ENCODE measurements around the gene RPL38. TPM values are rescaled to one million over a fixed set of nuclear protein-coding genes. Genes with fewer than 3 reads are reported as not detected.

Gene RPL38
- total and polyA plus RNA-seq, 2 of the 4 experiments (the other 2 are of a cell fraction): 111 to 527 TPM

GRCh38 chr17:74200112-74200511, 3.4 kb upstream of the RPL38 start (continued):
- TF ChIP-seq CTCF (conservative IDR thresholded peaks at IDR 0.05; ENCODE audit: low read depth, low read length) (no peak), RFX5 (IDR thresholded peaks at IDR 0.05; ENCODE audit: low read depth, low read length) (no peak), CHD1 (IDR thresholded peaks at IDR 0.05; ENCODE audit: low read depth, low read length) (no peak), FOS (IDR thresholded peaks at IDR 0.05; ENCODE audit: low read depth, low read length) (no peak)

GRCh38 chr17:74201250-74201649, 2.2 kb upstream of the RPL38 start:
- Histone ChIP-seq H3K4me2 (ENCODE audit: low read depth, low read length) (no peak overlapping the region), H3K4me3 (ENCODE audit: insufficient read depth, low read depth, low read length) (no peak overlapping the region), H3K9me1 (ENCODE audit: insufficient read depth, low read length) (no peaks in the 10 kb centered on the region), H2AK5ac (ENCODE audit: low read depth, low read length) (no peak overlapping the region), H4K91ac (ENCODE audit: insufficient read depth, low read depth, low read length) (no peak overlapping the region), H3K4ac (ENCODE audit: low read depth, low read length) (no peak overlapping the region), H2AK9ac (replicated peaks; ENCODE audit: low read depth, low read length, poor library complexity) (no peak overlapping the region), H3K9ac (ENCODE audit: low read depth, low read length) (no peak overlapping the region), H2BK20ac (ENCODE audit: low read depth, low read length) (no peak overlapping the region), H3K27me3 (ENCODE audit: control insufficient read depth, insufficient read depth, low read length) (peaks cover 19% of the 10 kb centered on the region), H4K20me1 (ENCODE audit: insufficient read depth, low read length) (peaks cover 27% of the 10 kb centered on the region), H3K23ac (ENCODE audit: low read depth, low read length) (no peak overlapping the region), H4K5ac (ENCODE audit: low read depth, low read length) (no peak overlapping the region), H2BK5ac (ENCODE audit: low read depth, low read length, poor library complexity, severe bottlenecking) (no peak overlapping the region), H3K56ac (ENCODE audit: extremely low read depth, insufficient read depth, low read length) (no peak overlapping the region), H3K9me3 (ENCODE audit: control insufficient read depth, insufficient read depth, low read length) (no peaks in the 10 kb centered on the region), H2AFZ (replicated peaks; ENCODE audit: low read length, poor library complexity) (peak overlapping the region; percentile 56), H2BK120ac (ENCODE audit: low read depth, low read length) (no peak overlapping the region), H3K18ac (ENCODE audit: low read depth, low read length) (no peak overlapping the region), H3K27ac (ENCODE audit: insufficient read depth, low read length) (no peak overlapping the region), H3K79me1 (ENCODE audit: low read depth in 1 of 2, low read length in 2 of 2) (peaks cover 6 to 16% of the 10 kb centered on the region in 2 experiments), H3K4me1 (ENCODE audit: control insufficient read depth, insufficient read depth, low read length) (peaks cover 5% of the 10 kb centered on the region), H3K14ac (replicated peaks; ENCODE audit: low read depth, low read length) (no peak overlapping the region), H2BK15ac (ENCODE audit: low read depth, low read length) (no peak overlapping the region), H3K36me3 (ENCODE audit: control insufficient read depth, insufficient read depth, low read length) (peaks cover 8% of the 10 kb centered on the region), H4K8ac (ENCODE audit: low read depth in 2 of 2, low read length in 2 of 2) (no peak overlapping the region)
- no TSS peak for BruUV-seq (replicated peaks)
- no CpG with 5 or more reads among the region's 8 CpGs for WGBS, 2 experiments (ENCODE audit: extremely low coverage in 2 of 2, insufficient read length in 1 of 2)
- ATAC-seq (ENCODE audit: low read depth) (no peak), DNase-seq (peak; percentile 57)
- POLR2A ChIA-PET (ENCODE audit: unreplicated experiment): interaction anchor here (0.6 kb wide), 1 partner anchor 12 kb away, joined by 3 read pairs; no protein-coding TSS in a partner anchor
- intact Hi-C loops (cut with micrococcal nuclease): no loop called here
- in situ Hi-C loops (cut with MboI; ENCODE audit: low sequenced_read_pairs): loop anchor here (25.0 kb wide), 1 partner anchor 661 kb away; the partner anchor contains the start of genes FDXR and GRIN2C
- dilution Hi-C loops (cut with HindIII; ENCODE audit: low sequenced_read_pairs, unreplicated experiment): no loop called here
- CTCF ChIA-PET: no interaction called here
- TF ChIP-seq BHLHE40 (IDR thresholded peaks at IDR 0.05; ENCODE audit: low read depth, low read length) (no peak), MAFK (IDR thresholded peaks at IDR 0.05; ENCODE audit: low read depth, low read length) (no peak), FOS (IDR thresholded peaks at IDR 0.05; ENCODE audit: low read depth, low read length) (no peak), CHD1 (IDR thresholded peaks at IDR 0.05; ENCODE audit: low read depth, low read length) (no peak), ELK1 (IDR thresholded peaks at IDR 0.05; ENCODE audit: borderline replicate concordance, low read depth, low read length) (no peak), SMC3 (IDR thresholded peaks at IDR 0.05; ENCODE audit: low read depth, low read length) (no peak), RFX5 (IDR thresholded peaks at IDR 0.05; ENCODE audit: low read depth, low read length) (no peak), MXI1 (IDR thresholded peaks at IDR 0.05; ENCODE audit: borderline replicate concordance, low read depth, low read length) (no peak), CEBPB (IDR thresholded peaks at IDR 0.05; ENCODE audit: low read depth, low read length) (no peak), CTCF (conservative IDR thresholded peaks at IDR 0.05; ENCODE audit: low read depth, low read length) (no peak), MAZ (IDR thresholded peaks at IDR 0.05; ENCODE audit: borderline replicate concordance, low read depth, low read length) (no peak)
